ENCODE data around the gene KRTAP5-8. TPM values are rescaled to one million over a fixed set of nuclear protein-coding genes. Genes with fewer than 3 reads are reported as not detected.

Gene KRTAP5-8, protein sequence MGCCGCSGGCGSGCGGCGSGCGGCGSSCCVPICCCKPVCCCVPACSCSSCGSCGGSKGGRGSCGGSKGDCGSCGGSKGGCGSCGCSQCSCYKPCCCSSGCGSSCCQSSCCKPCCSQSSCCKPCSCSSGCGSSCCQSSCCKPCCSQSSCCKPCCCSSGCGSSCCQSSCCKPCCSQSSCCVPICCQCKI
- total RNA-seq, result not detected in 2 replicates

DNA sequence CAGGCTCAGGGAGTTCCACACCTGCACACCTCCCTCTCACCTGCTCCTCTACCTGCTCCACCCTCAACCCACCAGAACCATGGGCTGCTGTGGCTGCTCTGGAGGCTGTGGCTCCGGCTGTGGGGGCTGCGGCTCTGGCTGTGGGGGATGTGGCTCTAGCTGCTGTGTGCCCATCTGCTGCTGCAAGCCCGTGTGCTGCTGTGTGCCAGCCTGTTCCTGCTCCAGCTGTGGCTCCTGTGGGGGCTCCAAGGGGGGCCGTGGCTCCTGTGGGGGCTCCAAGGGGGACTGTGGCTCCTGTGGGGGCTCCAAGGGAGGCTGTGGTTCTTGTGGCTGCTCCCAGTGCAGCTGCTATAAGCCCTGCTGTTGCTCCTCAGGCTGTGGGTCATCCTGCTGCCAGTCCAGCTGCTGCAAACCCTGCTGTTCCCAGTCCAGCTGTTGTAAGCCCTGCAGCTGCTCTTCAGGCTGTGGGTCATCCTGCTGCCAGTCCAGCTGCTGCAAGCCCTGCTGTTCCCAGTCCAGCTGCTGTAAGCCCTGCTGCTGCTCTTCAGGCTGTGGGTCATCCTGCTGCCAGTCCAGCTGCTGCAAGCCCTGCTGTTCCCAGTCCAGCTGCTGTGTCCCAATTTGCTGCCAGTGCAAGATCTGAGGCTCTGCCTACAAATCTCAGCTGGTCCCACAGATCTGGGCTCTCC, at the start of gene KRTAP5-8:
Gene KRTAP5-8, plus strand, starts transcription at position 49 of the 689 bp plus-strand sequence. Its CDS starts 31 bp downstream, at position 80.

DNA sequence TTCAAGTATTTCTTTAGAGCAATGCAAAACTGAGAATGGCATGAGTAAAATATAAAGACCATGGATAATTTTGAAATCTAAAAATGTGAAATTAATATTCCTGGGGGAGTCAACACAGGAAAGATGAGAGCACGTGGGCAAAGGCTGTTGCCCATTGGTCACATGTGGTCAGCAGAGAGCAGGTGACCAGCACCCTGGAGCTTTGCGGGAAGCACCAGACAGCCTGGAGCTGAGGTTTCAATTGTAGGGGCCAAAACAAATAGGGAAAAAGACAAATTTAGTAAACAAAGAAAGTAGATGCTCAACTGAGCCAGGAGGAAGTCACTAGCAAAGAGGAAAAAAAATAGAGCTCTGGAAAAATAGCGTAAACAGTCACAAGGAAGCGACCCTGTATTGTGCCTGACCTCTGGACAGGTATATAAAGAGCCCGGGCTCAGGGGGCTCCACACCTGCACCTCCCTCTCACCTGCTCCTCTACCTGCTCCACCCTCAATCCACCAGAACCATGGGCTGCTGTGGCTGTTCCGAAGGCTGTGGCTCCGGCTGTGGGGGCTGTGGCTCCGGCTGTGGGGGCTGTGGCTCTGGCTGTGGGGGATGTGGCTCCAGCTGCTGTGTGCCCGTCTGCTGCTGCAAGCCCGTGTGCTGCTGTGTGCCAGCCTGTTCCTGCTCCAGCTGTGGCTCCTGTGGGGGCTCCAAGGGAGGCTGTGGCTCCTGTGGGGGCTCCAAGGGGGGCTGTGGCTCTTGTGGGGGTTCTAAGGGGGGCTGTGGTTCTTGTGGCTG, 10.8 kb upstream of the KRTAP5-8 start, which contains the start of gene KRTAP5-7:
Gene KRTAP5-7, plus strand, starts transcription at position 472 of the 780 bp plus-strand sequence. Its CDS starts 34 bp downstream, at position 506.

DNA sequence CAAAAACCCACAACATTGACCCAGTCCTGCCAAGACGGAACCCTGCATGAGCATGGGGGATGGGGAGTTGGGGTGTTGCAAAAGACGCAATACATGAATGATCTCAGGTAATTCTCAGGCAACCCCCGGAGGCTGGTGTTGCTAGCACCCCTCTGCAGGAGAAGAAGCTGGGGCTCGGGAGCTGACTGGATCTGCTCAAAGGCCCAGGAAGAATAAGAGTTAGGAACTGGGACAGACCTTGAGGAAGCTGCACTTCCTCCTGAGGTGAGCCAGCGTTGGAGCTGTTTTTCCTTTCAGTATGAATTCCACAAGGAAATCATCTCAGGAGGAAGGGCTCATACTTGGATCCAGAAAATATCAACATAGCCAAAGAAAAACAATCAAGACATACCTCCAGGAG, 10.3 kb downstream of the KRTAP5-8 start, which contains the start of gene KRTAP5-9:
Gene KRTAP5-9, plus strand, starts transcription at position 301 of the 400 bp plus-strand sequence. CDS start 238 bp downstream, outside the sequence.

DNA sequence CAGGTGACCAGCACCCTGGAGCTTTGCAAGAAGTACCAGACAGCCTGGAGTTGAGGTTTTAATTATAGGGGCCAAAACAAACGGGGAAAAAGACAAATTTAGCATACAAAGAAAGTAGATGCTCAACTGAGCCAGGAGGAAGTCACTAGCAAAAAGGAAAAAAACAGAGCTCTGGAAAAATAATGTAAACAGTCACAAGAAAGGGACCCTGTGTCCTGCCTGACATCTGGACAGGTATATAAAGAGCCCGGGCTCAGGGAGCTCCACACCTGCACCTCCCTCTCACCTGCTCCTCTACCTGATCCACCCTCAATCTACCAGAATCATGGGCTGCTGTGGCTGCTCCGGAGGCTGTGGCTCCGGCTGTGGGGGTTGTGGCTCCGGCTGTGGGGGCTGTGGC, 27.4 kb downstream of the KRTAP5-8 start, which contains the start of gene KRTAP5-10:
Gene KRTAP5-10, plus strand, starts transcription at position 301 of the 400 bp plus-strand sequence. Its CDS starts 25 bp downstream, at position 326.

DNA sequence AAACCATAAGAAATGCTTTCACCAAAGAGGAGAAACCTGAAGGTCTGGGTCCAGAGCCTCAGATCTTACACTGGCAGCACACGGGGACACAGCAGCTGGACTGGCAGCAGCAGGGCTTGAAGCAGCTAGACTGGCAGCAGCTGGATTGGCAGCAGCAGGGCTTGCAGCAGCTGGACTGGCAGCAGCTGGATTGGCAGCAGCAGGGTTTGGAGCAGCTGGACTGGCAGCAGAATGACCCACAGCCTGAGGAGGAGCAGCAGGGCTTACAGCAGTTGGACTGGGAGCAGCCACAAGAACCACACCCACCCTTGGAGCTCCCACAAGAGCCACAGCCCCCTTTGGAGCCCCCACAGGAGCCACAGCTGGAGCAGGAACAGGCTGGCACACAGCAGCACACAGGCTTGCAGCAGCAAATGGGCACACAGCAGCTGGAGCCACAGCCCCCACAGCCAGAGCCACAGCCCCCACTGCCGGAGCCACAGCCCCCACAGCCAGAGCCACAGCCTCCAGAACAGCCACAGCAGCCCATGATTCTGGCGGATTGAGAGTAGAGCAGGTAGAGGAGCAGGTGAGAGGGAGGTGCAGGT, 44.6 kb downstream of the KRTAP5-8 start, which contains the start of gene KRTAP5-11:
Gene KRTAP5-11, minus strand, starts transcription at position 567 of the 587 bp plus-strand sequence. Its CDS starts 38 bp downstream, at position 529.

Other genes starting within 250 kb of the KRTAP5-8 start
- 28.4 and 29.9 TPM in 2 replicates for gene DHCR7, start 89.6 kb upstream of the KRTAP5-8 start, total RNA-seq
- 74.8 and 137 TPM in 2 replicates for gene NADSYN1, start 84.8 kb upstream of the KRTAP5-8 start, total RNA-seq
- not detected in 2 replicates for gene KRTAP5-7, start 10.8 kb upstream of the KRTAP5-8 start, total RNA-seq
- not detected in 2 replicates for gene KRTAP5-9, start 10.4 kb downstream of the KRTAP5-8 start, total RNA-seq
- gene KRTAP5-10, start 27.5 kb downstream of the KRTAP5-8 start, total RNA-seq, result not detected in 2 replicates
- not detected in 2 replicates for gene KRTAP5-11, start 44.9 kb downstream of the KRTAP5-8 start, total RNA-seq